Measurements from ENCODE around the gene DQX1. TPM values are rescaled to one million over a fixed set of nuclear protein-coding genes. Genes with fewer than 3 reads are reported as not detected.

The DQX1 gene
- total and polyA plus RNA-seq, 4 donors: 0.12 to 0.34 (median 0.17) TPM; not detected in 1

GRCh38 chr2:74482801-74483674, 43.0 kb downstream of the DQX1 start, which contains the start of the genes CCDC142 and TTC31:
CCDC142 (minus strand) TSS chr2:74482998; CDS start chr2:74482837, 161 bp downstream.
TTC31 (plus strand) TSS chr2:74483081; CDS start chr2:74483096, 15 bp downstream.
- H3K9me3 ChIP-seq (ENCODE audit: control insufficient read depth in 4 of 4, insufficient read depth in 3 of 4, low read length in 3 of 4): no peaks in the 10 kb centered on the region

GRCh38 chr2:74481961-74482800, 43.9 kb downstream of the DQX1 start:
- Histone ChIP-seq H3K9me3 (ENCODE audit: control insufficient read depth in 4 of 4, insufficient read depth in 3 of 4, low read length in 3 of 4) (no peaks in the 10 kb centered on the region), H3K27me3 (ENCODE audit: control insufficient read depth in 3 of 3, insufficient read depth in 3 of 3, low read length in 2 of 3) (no peaks in the 10 kb centered on the region), H3K27ac (ENCODE audit: low read depth in 1 of 2, low read length in 1 of 2) (peak overlapping the region; percentile 86 to 90), H3K4me3 (peak overlapping the region; percentile 86), H3K36me3 (ENCODE audit: control insufficient read depth in 4 of 4, insufficient read depth in 4 of 4, low read length in 4 of 4) (peaks cover 0 to 30% (median 9%) of the 10 kb centered on the region in 4 donors), H3K9ac (ENCODE audit: insufficient read depth in 1 of 2, low read length in 2 of 2) (peak overlapping the region; percentile 68 to 89), H3K4me1 (ENCODE audit: control insufficient read depth in 5 of 5, insufficient read depth in 5 of 5, low read length in 5 of 5) (peaks cover 3 to 19% (median 8%) of the 10 kb centered on the region in 5 donors)
- no peak for TF ChIP-seq CTCF (IDR thresholded peaks at IDR 0.05; ENCODE audit: control extremely low read depth, extremely low read depth)
- peak; percentile 53 for ATAC-seq (ENCODE audit: insufficient read depth, low FRiP score)
- 2 to 5% methylated on average over 50 to 80 of the region's 80 CpGs for WGBS, 2 donors
- no peak for DNase-seq

More at GRCh38 chr2:74482801-74483674, 43.0 kb downstream of the DQX1 start, which contains the start of the genes CCDC142 and TTC31:
- ATAC-seq (ENCODE audit: insufficient read depth, low FRiP score): peak; percentile 97
- H3K9ac ChIP-seq (ENCODE audit: insufficient read depth in 1 of 2, low read length in 2 of 2): peak within 1 kb of the TSS; percentile 68 to 89
- peak; percentile 88 for TF ChIP-seq CTCF (IDR thresholded peaks at IDR 0.05; ENCODE audit: control extremely low read depth, extremely low read depth)
- peak within 1 kb of the TSS; percentile 86 to 90 for H3K27ac ChIP-seq (ENCODE audit: low read depth in 1 of 2, low read length in 1 of 2)
- WGBS, 2 donors: 0 to 1% methylated on average over 48 to 50 of the region's 50 CpGs
- H3K4me3 ChIP-seq: peak within 1 kb of the TSS; percentile 86
- peak; percentile 96 to 98 (median 98) for DNase-seq
- no peaks in the 10 kb centered on the region for H3K27me3 ChIP-seq (ENCODE audit: control insufficient read depth in 3 of 3, insufficient read depth in 3 of 3, low read length in 2 of 3)
- H3K36me3 ChIP-seq (ENCODE audit: control insufficient read depth in 4 of 4, insufficient read depth in 4 of 4, low read length in 4 of 4): peaks cover 0 to 28% (median 8%) of the 10 kb centered on the region in 4 donors
- H3K4me1 ChIP-seq (ENCODE audit: control insufficient read depth in 5 of 5, insufficient read depth in 5 of 5, low read length in 5 of 5): peaks cover 3 to 19% (median 8%) of the 10 kb centered on the region in 5 donors

- Histone ChIP-seq H3K9ac (ENCODE audit: insufficient read depth in 1 of 2, low read length in 2 of 2) (peak overlapping the region; percentile 29 to 68), H3K27me3 (ENCODE audit: control insufficient read depth in 3 of 3, insufficient read depth in 3 of 3, low read length in 2 of 3) (no peaks in the 10 kb centered on the region), H3K36me3 (ENCODE audit: control insufficient read depth in 4 of 4, insufficient read depth in 4 of 4, low read length in 4 of 4) (peaks cover 0 to 33% (median 8%) of the 10 kb centered on the region in 4 donors), H3K9me3 (ENCODE audit: control insufficient read depth in 4 of 4, insufficient read depth in 3 of 4, low read length in 3 of 4) (no peaks in the 10 kb centered on the region), H3K4me1 (ENCODE audit: control insufficient read depth in 5 of 5, insufficient read depth in 5 of 5, low read length in 5 of 5) (peaks cover 3 to 19% (median 8%) of the 10 kb centered on the region in 5 donors), H3K27ac (ENCODE audit: low read depth in 1 of 2, low read length in 1 of 2) (peak overlapping the region in 1 of 2 donors; percentile 90), H3K4me3 (peak overlapping the region; percentile 86)
- DNase-seq (no peak), ATAC-seq (ENCODE audit: insufficient read depth, low FRiP score) (no peak)
- 50 to 60% methylated on average over 3 of the region's 3 CpGs for WGBS, 2 donors
- no peak for TF ChIP-seq CTCF (IDR thresholded peaks at IDR 0.05; ENCODE audit: control extremely low read depth, extremely low read depth)
These were observed 44.6 kb downstream of the DQX1 start for GRCh38 chr2:74481431-74481830.

All from lung (tissue), 12 donors.